IMR-90 (cell line): Measurements from ENCODE around the gene IL31RA. TPM values are rescaled to one million over a fixed set of nuclear protein-coding genes. Genes with fewer than 3 reads are reported as not detected.

Experiments
- ATAC-seq: fragments of 200-7000 bp; cut with Tn5 transposase; 2 replicates; pipeline ENCODE4 v1.9.1; 2020; ENCODE audit warnings: low read depth, mild to moderate bottlenecking, moderate library complexity
- BruUV-seq: library from RNA; stranded (reverse); fragments of 400-500 nt; replicated peaks from 2 replicates; lab custom pipeline; 2021; lab: Mats Ljungman, UMichigan
- CTCF ChIA-PET: fragments of 300-600 bp; formaldehyde crosslinking; extraction: SDS; loops from one replicate; lab custom pipeline; 2021; ENCODE audit warnings: antibody characterized with exemption; lab: Yijun Ruan, JAX
- POLR2A ChIA-PET: fragments of 300-600 bp; sonication (Branson Sonifier 250); formaldehyde crosslinking; loops from one replicate; lab custom pipeline; 2022; ENCODE audit warnings: antibody characterized with exemption; ENCODE audit not compliant: unreplicated experiment; lab: Charles Lee
- DNase-seq: peaks from one replicate; pipeline ENCODE4 v3.0.0; 2013
- H2AFZ ChIP-seq: replicated peaks from 2 replicates; pipeline ENCODE3; 2013; ENCODE audit warnings: low read length, mild to moderate bottlenecking; ENCODE audit not compliant: poor library complexity
- H2AK5ac ChIP-seq: 2 replicates; pipeline ENCODE4 v1.6.1; 2013; ENCODE audit warnings: low read depth, low read length, inconsistent platforms
- H2AK9ac ChIP-seq: replicated peaks from 2 replicates; pipeline ENCODE3; 2013; ENCODE audit warnings: mild to moderate bottlenecking, low read depth, low read length, moderate library complexity; ENCODE audit not compliant: poor library complexity
- H2BK120ac ChIP-seq: 2 replicates; pipeline ENCODE4 v1.6.1; 2013; ENCODE audit warnings: low read depth, low read length, inconsistent platforms
- H2BK15ac ChIP-seq: 3 replicates; pipeline ENCODE4 v1.6.1; 2013; ENCODE audit warnings: low read depth, low read length, inconsistent platforms
- H2BK20ac ChIP-seq: 2 replicates; pipeline ENCODE4 v1.6.1; 2013; ENCODE audit warnings: low read depth, mild to moderate bottlenecking, inconsistent platforms, low read length, moderate library complexity
- H2BK5ac ChIP-seq: 2 replicates; pipeline ENCODE4 v1.6.1; 2013; ENCODE audit warnings: mild to moderate bottlenecking, low read depth, low read length, inconsistent platforms; ENCODE audit not compliant: poor library complexity, severe bottlenecking
- H3K14ac ChIP-seq: replicated peaks from 2 replicates; pipeline ENCODE4 v1.6.1; 2013; ENCODE audit warnings: low read depth, low read length, inconsistent platforms
- H3K18ac ChIP-seq: 2 replicates; pipeline ENCODE4 v1.6.1; 2013; ENCODE audit warnings: low read depth, low read length, control low read depth
- H3K23ac ChIP-seq: 2 replicates; pipeline ENCODE4 v1.6.1; 2013; ENCODE audit warnings: low read depth, low read length, inconsistent platforms
- H3K27ac ChIP-seq: 2 replicates; pipeline ENCODE4 v1.5.1; 2013; ENCODE audit warnings: mild to moderate bottlenecking, control low read depth, low read length; ENCODE audit not compliant: insufficient read depth
- H3K27me3 ChIP-seq: 2 replicates; pipeline ENCODE4 v1.6.1; 2013; ENCODE audit warnings: low read length; ENCODE audit not compliant: control insufficient read depth, insufficient read depth
- H3K36me3 ChIP-seq: 2 replicates; pipeline ENCODE4 v1.6.1; 2013; ENCODE audit warnings: low read length, mixed read lengths; ENCODE audit not compliant: control insufficient read depth, insufficient read depth
- H3K4ac ChIP-seq: 2 replicates; pipeline ENCODE4 v1.6.1; 2013; ENCODE audit warnings: low read depth, low read length, inconsistent platforms
- H3K4me1 ChIP-seq: 2 replicates; pipeline ENCODE4 v1.6.1; 2013; ENCODE audit warnings: low read length, mixed read lengths; ENCODE audit not compliant: control insufficient read depth, insufficient read depth
- H3K4me2 ChIP-seq: 2 replicates; pipeline ENCODE4 v1.6.1; 2013; ENCODE audit warnings: low read depth, mild to moderate bottlenecking, control low read depth, low read length, moderate library complexity
- H3K4me3 ChIP-seq: 2 replicates; pipeline ENCODE4 v1.5.1; 2013; ENCODE audit warnings: low read depth, mild to moderate bottlenecking, control low read depth, low read length, moderate library complexity; ENCODE audit not compliant: insufficient read depth
- H3K56ac ChIP-seq: 2 replicates; pipeline ENCODE4 v1.6.1; 2013; ENCODE audit warnings: low read length, inconsistent platforms; ENCODE audit not compliant: insufficient read depth; ENCODE audit errors: extremely low read depth
- H3K79me1 ChIP-seq, 2 experiments: 2 replicates each; pipeline ENCODE4 v1.6.1; 2013; ENCODE audit warnings: low read length in 2 of 2, inconsistent platforms in 1 of 2, low read depth in 1 of 2
- H3K9ac ChIP-seq: 2 replicates; pipeline ENCODE4 v1.6.1; 2013; ENCODE audit warnings: low read depth, low read length, control low read depth
- H3K9me1 ChIP-seq: 2 replicates; pipeline ENCODE4 v1.6.1; 2013; ENCODE audit warnings: low read length, inconsistent platforms; ENCODE audit not compliant: insufficient read depth
- H3K9me3 ChIP-seq: 2 replicates; pipeline ENCODE4 v1.6.1; 2013; ENCODE audit warnings: low read length; ENCODE audit not compliant: control insufficient read depth, insufficient read depth
- H4K20me1 ChIP-seq: 2 replicates; pipeline ENCODE4 v1.6.1; 2013; ENCODE audit warnings: low read length, inconsistent platforms; ENCODE audit not compliant: insufficient read depth
- H4K5ac ChIP-seq: 2 replicates; pipeline ENCODE4 v1.6.1; 2013; ENCODE audit warnings: mild to moderate bottlenecking, low read depth, low read length, control low read depth
- H4K8ac ChIP-seq, 2 experiments: 2 replicates each; pipeline ENCODE4 v1.6.1; 2013; ENCODE audit warnings: low read depth in 2 of 2, low read length in 2 of 2, control low read depth in 1 of 2, inconsistent platforms in 1 of 2
- H4K91ac ChIP-seq: 2 replicates; pipeline ENCODE4 v1.6.1; 2013; ENCODE audit warnings: low read depth, low read length, inconsistent platforms; ENCODE audit not compliant: insufficient read depth
- CEBPB ChIP-seq: IDR thresholded peaks from 2 replicates; pipeline ENCODE4 v1.6.1; 2012; ENCODE audit warnings: low read depth, low read length, improper control_type of control experiment
- ELK1 ChIP-seq: fragments of 150-350 bp; IDR thresholded peaks from 2 replicates; pipeline ENCODE4 v1.6.1; 2016; ENCODE audit warnings: low read depth, mild to moderate bottlenecking, low read length, moderate library complexity, borderline replicate concordance
- MAFK ChIP-seq: IDR thresholded peaks from 2 replicates; pipeline ENCODE4 v1.6.1; 2012; ENCODE audit warnings: low read depth, low read length, improper control_type of control experiment
- RCOR1 ChIP-seq: IDR thresholded peaks from 2 replicates; pipeline ENCODE4 v1.6.1; 2012; ENCODE audit warnings: mild to moderate bottlenecking, low read length, improper control_type of control experiment; ENCODE audit not compliant: insufficient replicate concordance
- RFX5 ChIP-seq: IDR thresholded peaks from 2 replicates; pipeline ENCODE4 v1.8.0; 2012; ENCODE audit warnings: low read depth, mild to moderate bottlenecking, low read length, moderate library complexity
- SMC3 ChIP-seq: fragments of 150-350 bp; IDR thresholded peaks from 2 replicates; pipeline ENCODE4 v1.6.1; 2016; ENCODE audit warnings: low read depth, mild to moderate bottlenecking, antibody characterized with exemption, low read length, moderate library complexity
- USF2 ChIP-seq: fragments of 150-350 bp; IDR thresholded peaks from 2 replicates; pipeline ENCODE4 v1.6.1; 2017; ENCODE audit warnings: mild to moderate bottlenecking, antibody characterized with exemption, low read length, low read depth
- WGBS, 2 experiments: methylation state at CpG; one replicate each; pipeline versions ENCODE4 v1.1.5 to v1.1.7; 2013; ENCODE audit warnings: missing lambda C conversion rate in 2 of 2; ENCODE audit not compliant: insufficient read length in 1 of 2; ENCODE audit errors: extremely low coverage in 2 of 2; 5-methylcytosine and 5-hydroxymethylcytosine counted together
- dilution Hi-C: fragments of 300-500 bp; cut with HindIII; formaldehyde crosslinking; loops from one replicate; pipeline ENCODE4 v1.14.3; 2018; ENCODE audit warnings: low sequenced_read_pairs; ENCODE audit not compliant: unreplicated experiment
- in situ Hi-C: fragments of 300-500 bp; cut with MboI; formaldehyde crosslinking; loops from 3 replicates; pipeline ENCODE4 v1.14.3; 2019; ENCODE audit warnings: low sequenced_read_pairs, inconsistent platforms, mixed read lengths
- intact Hi-C: fragments of 100-400 bp; cut with micrococcal nuclease; formaldehyde crosslinking; loops from 2 replicates; pipeline ENCODE4 v1.10.0; 2022
- polyA plus RNA-seq, 3 experiments: library from polyadenylated mRNA; depleted of rRNA; stranded (reverse); fragments of >200 nt; gene quantifications; 2 replicates each; pipeline ENCODE4 v1.2.3, GENCODE V29; 2012; ENCODE audit warnings: low replicate concordance in 1 of 3
- total RNA-seq: library from RNA; depleted of rRNA; stranded (reverse); fragments of >200 nt; gene quantifications from 2 replicates; pipeline ENCODE4 v1.2.3, GENCODE V29; 2012

IL31RA gene
- total and polyA plus RNA-seq, 2 of the 4 experiments (the other 2 are of a cell fraction), result 0.39 to 0.90 TPM

DNA sequence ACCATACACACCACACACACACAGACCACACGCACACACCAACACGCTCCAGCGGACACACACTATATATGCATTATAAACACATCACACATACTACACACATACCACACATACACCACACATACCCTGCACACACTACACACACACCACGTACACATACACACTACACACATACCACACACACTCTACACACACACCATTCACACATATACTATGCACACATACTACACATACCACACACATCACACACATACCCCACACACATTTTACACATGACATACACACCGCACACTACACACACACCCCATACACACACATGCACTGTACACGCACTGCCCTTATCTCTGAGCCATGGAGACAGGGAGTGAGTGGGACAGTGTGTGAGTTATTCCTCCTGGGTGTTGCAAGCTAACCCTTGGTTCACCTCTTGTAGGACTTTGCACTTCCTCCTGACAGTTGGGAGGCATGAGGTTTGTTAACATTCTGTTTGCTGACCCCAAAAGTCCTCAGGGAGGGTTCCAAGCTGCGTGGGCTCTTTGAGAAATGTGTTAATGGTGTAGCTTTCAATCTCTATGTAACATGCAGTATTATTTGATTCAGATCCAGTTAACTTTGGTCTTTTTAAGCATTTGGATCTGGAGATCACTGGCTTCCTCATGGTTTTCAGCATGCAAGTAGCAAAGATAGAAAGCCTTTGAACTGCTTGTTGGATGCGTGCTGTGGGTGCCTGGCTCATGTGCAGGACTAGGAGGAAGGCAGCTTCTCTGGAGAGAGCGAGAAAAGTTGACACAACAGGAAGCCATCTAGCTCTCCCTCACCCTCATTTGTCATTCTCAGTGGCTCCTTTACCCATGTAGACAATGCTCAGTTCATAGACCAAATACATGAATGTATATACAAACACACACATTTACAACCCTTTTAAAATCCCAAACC, 13.7 kb downstream of the IL31RA start:
- Histone ChIP-seq H3K27me3 (no peaks in the 10 kb centered on the region), H3K9ac (no peak overlapping the region), H3K4me2 (no peak overlapping the region), H3K27ac (no peak overlapping the region), H2BK120ac (no peak overlapping the region), H4K8ac (no peak overlapping the region), H4K5ac (no peak overlapping the region), H4K91ac (no peak overlapping the region), H2AFZ (peak overlapping the region; percentile 28), H3K9me3 (peaks cover 3% of the 10 kb centered on the region), H3K14ac (peak overlapping the region; percentile 45; the same call in 1 of the 2 replicates), H3K18ac (no peak overlapping the region), H3K4me3 (no peak overlapping the region), H3K9me1 (peaks cover 12% of the 10 kb centered on the region), H2BK15ac (no peak overlapping the region), H3K36me3 (no peaks in the 10 kb centered on the region), H4K20me1 (no peaks in the 10 kb centered on the region; the same call in 1 of the 2 replicates), H2AK5ac (peak overlapping the region; percentile 29; the same call in 1 of the 2 replicates), H2BK5ac (peak overlapping the region; percentile 89), H2AK9ac (no peak overlapping the region), H3K4ac (no peak overlapping the region), H3K4me1 (no peaks in the 10 kb centered on the region; the same call in 1 of the 2 replicates), H3K56ac (no peak overlapping the region), H3K79me1 (no peaks in the 10 kb centered on the region), H2BK20ac (no peak overlapping the region), H3K23ac (no peak overlapping the region)
- in situ Hi-C loops (no loop called here), dilution Hi-C loops (no loop called here), intact Hi-C loops (no loop called here)
- ATAC-seq (no peak), DNase-seq (peak; percentile 12)
- no TSS peak for BruUV-seq
- CTCF ChIA-PET, result no interaction called here
- 95 to 100% methylated on average over 4 of the region's 9 CpGs for WGBS, 2 experiments
- TF ChIP-seq ELK1 (no peak), MAFK (no peak), SMC3 (no peak), RCOR1 (no peak), RFX5 (no peak), CEBPB (no peak), USF2 (no peak)
- POLR2A ChIA-PET, result no interaction called here
